ENCODE measurements around the gene ARHGAP22.

Gene ARHGAP22

GRCh38 chr10:48607356-48608278, 2.7 kb upstream of the ARHGAP22 start:
- DNase-seq (ENCODE audit: low spot score), result peak; percentile 15

GRCh38 chr10:48606530-48607355, 1.9 kb upstream of the ARHGAP22 start:
- DNase-seq (ENCODE audit: low spot score), result peak; percentile 94

GRCh38 chr10:48605786-48606529, 1.1 kb upstream of the ARHGAP22 start:
- no peak for DNase-seq (ENCODE audit: low spot score)

GRCh38 chr10:48604039-48604990, 558 bp downstream of the ARHGAP22 start:
- DNase-seq (ENCODE audit: low spot score), result no peak

GRCh38 chr10:48603421-48604038, 1.3 kb downstream of the ARHGAP22 start:
- no peak for DNase-seq (ENCODE audit: low spot score)

GRCh38 chr10:48602401-48603135, 2.3 kb downstream of the ARHGAP22 start:
- DNase-seq (ENCODE audit: low spot score), result peak; percentile 52

GRCh38 chr10:48601789-48602188, 3.1 kb downstream of the ARHGAP22 start:
- DNase-seq (ENCODE audit: low spot score), result no peak

- DNase-seq (ENCODE audit: low spot score), result no peak
These were observed 4.0 kb downstream of the ARHGAP22 start for GRCh38 chr10:48600645-48601505.

GRCh38 chr10:48599830-48600134, 5.1 kb downstream of the ARHGAP22 start:
- no peak for DNase-seq (ENCODE audit: low spot score)

- DNase-seq (ENCODE audit: low spot score), result no peak
These were observed 5.7 kb downstream of the ARHGAP22 start for GRCh38 chr10:48598936-48599829.

GRCh38 chr10:48598243-48598935, 6.5 kb downstream of the ARHGAP22 start:
- DNase-seq (ENCODE audit: low spot score), result no peak

- DNase-seq (ENCODE audit: low spot score), result no peak
These were observed 9.3 kb downstream of the ARHGAP22 start for GRCh38 chr10:48595539-48595932.

- no peak for DNase-seq (ENCODE audit: low spot score)
These were observed 9.9 kb downstream of the ARHGAP22 start for GRCh38 chr10:48594803-48595538.

- DNase-seq (ENCODE audit: low spot score), result no peak
These were observed 10.5 kb downstream of the ARHGAP22 start for GRCh38 chr10:48594371-48594770.

- DNase-seq (ENCODE audit: low spot score), result no peak
These were observed 12.5 kb downstream of the ARHGAP22 start for GRCh38 chr10:48592346-48592745.

- DNase-seq (ENCODE audit: low spot score), result no peak
These were observed 13.9 kb downstream of the ARHGAP22 start for GRCh38 chr10:48590945-48591344.

GRCh38 chr10:48589266-48589665, 15.6 kb downstream of the ARHGAP22 start:
- DNase-seq (ENCODE audit: low spot score), result peak; percentile 89
